GM12878 (cell line): ENCODE results near the gene POLRMT. TPM values are rescaled to one million over a fixed set of nuclear protein-coding genes. Genes with fewer than 3 reads are reported as not detected.

Experiments
- ATAC-seq: fragments of 200-7000 bp; cut with Tn5 transposase; 3 replicates; pipeline ENCODE4 v1.9.1; 2020; ENCODE audit warnings: mild to moderate bottlenecking, moderate library complexity
- BruUV-seq: library from RNA; stranded (reverse); fragments of 400-500 nt; replicated peaks from 2 replicates; lab custom pipeline; 2021; lab: Mats Ljungman, UMichigan
- CTCF ChIA-PET: fragments of 300-600 bp; sonication (Branson Sonifier 250); formaldehyde crosslinking; extraction: SDS; loops from one replicate; lab custom pipeline; 2021; ENCODE audit warnings: inconsistent platforms; lab: Yijun Ruan, JAX
- POLR2A ChIA-PET: fragments of 350-600 bp; formaldehyde crosslinking; extraction: SDS; loops from one replicate; lab custom pipeline; 2021; ENCODE audit warnings: inconsistent platforms; lab: Charles Lee
- RAD21 ChIA-PET: fragments of 300-600 bp; sonication (Branson Sonifier 250); formaldehyde crosslinking; loops from one replicate; lab custom pipeline; 2023; ENCODE audit warnings: antibody characterized with exemption; ENCODE audit not compliant: unreplicated experiment; lab: Charles Lee
- SMC1A ChIA-PET: fragments of 300-600 bp; sonication (Branson Sonifier 250); formaldehyde crosslinking; loops from one replicate; lab custom pipeline; 2023; ENCODE audit not compliant: unreplicated experiment, uncharacterized antibody; lab: Charles Lee
- DNase-seq: peaks from one replicate; pipeline ENCODE4 v3.0.0-alpha.2; 2011; ENCODE audit warnings: low read depth, low spot score
- FAIRE-seq: peaks from 3 replicates; lab custom pipeline; 2011; peaks lifted over from hg19 to GRCh38; lab: Jason Lieb, UNC
- H2AFZ ChIP-seq: 2 replicates; pipeline ENCODE4 v1.6.0; 2011; ENCODE audit warnings: low read depth, low read length, control low read depth; ENCODE audit not compliant: control insufficient read depth
- H3K27ac ChIP-seq: 2 replicates; pipeline ENCODE4 v1.5.1; 2011; ENCODE audit warnings: control low read depth; ENCODE audit not compliant: control insufficient read depth, insufficient read depth
- H3K27me3 ChIP-seq, 2 experiments: replicated peaks in 1 of 2; 2 replicates each; pipeline versions ENCODE4 v1.6.0 to v1.6.1; 2011; ENCODE audit warnings: low read length in 1 of 2; ENCODE audit not compliant: control insufficient read depth in 2 of 2, insufficient read depth in 2 of 2
- H3K36me3 ChIP-seq, 2 experiments: 2 replicates each; pipeline ENCODE4 v1.5.1; 2011; ENCODE audit warnings: low read length in 1 of 2; ENCODE audit not compliant: control insufficient read depth in 2 of 2, insufficient read depth in 2 of 2
- H3K4me1 ChIP-seq: 2 replicates; pipeline ENCODE4 v1.6.1; 2011; ENCODE audit warnings: mild to moderate bottlenecking, low read length, moderate library complexity, mixed read lengths; ENCODE audit not compliant: control insufficient read depth, insufficient read depth
- H3K4me2 ChIP-seq: 2 replicates; pipeline ENCODE4 v1.6.0; 2011; ENCODE audit warnings: control low read depth; ENCODE audit not compliant: control insufficient read depth, insufficient read depth
- H3K4me3 ChIP-seq: fragments of 200-600 bp; sonication (generic); 2 replicates; pipeline ENCODE4 v1.5.1; 2016
- H3K79me2 ChIP-seq: 2 replicates; pipeline ENCODE4 v1.6.0; 2011; ENCODE audit warnings: low read length; ENCODE audit not compliant: control insufficient read depth, insufficient read depth
- H3K9ac ChIP-seq: 2 replicates; pipeline ENCODE4 v1.8.0; 2011; ENCODE audit warnings: low read length, control low read depth, mixed read lengths; ENCODE audit not compliant: control insufficient read depth, insufficient read depth
- H3K9me3 ChIP-seq: replicated peaks from 3 replicates; pipeline ENCODE4 v1.5.1; 2011; ENCODE audit warnings: mild to moderate bottlenecking, low read length; ENCODE audit not compliant: control insufficient read depth, insufficient read depth
- H4K20me1 ChIP-seq: 2 replicates; pipeline ENCODE4 v1.6.0; 2011; ENCODE audit not compliant: control insufficient read depth, insufficient read depth
- BHLHE40 ChIP-seq, 2 experiments: fragments of 450-650 bp in 1 of 2; IDR thresholded peaks; 2 replicates each; pipeline ENCODE4 v1.6.1; 2011 to 2017; ENCODE audit warnings: low read depth in 2 of 2, borderline replicate concordance in 1 of 2, improper control_type of control experiment in 1 of 2, low read length in 1 of 2, mild to moderate bottlenecking in 1 of 2
- EED ChIP-seq: sonication (generic); IDR thresholded peaks from 2 replicates; pipeline ENCODE4 v1.6.1; 2016; ENCODE audit warnings: antibody characterized with exemption, low read depth
- EP300 ChIP-seq, 2 experiments: fragments of 150-350 bp in 1 of 2; IDR thresholded peaks; 2 replicates each; pipeline ENCODE4 v1.6.1; 2011 to 2012; ENCODE audit warnings: low read depth in 2 of 2, low read length in 2 of 2, borderline replicate concordance in 1 of 2, improper control_type of control experiment in 1 of 2, inconsistent platforms in 1 of 2; ENCODE audit not compliant: control insufficient read depth in 1 of 2
- NBN ChIP-seq: fragments of 450-650 bp; IDR thresholded peaks from 2 replicates; pipeline ENCODE4 v1.6.1; 2016
- SIX5 ChIP-seq: IDR thresholded peaks from 2 replicates; pipeline ENCODE4 v1.6.1; 2011; ENCODE audit warnings: mild to moderate bottlenecking, low read depth, low read length, moderate library complexity; ENCODE audit not compliant: severe bottlenecking
- SMARCA5 ChIP-seq: fragments of 450-650 bp; IDR thresholded peaks from 2 replicates; pipeline ENCODE4 v1.6.1; 2017; ENCODE audit warnings: mild to moderate bottlenecking
- WGBS: methylation state at CpG from one replicate; pipeline ENCODE4 v1.1.6; 2016; ENCODE audit warnings: low lambda C conversion rate; ENCODE audit not compliant: insufficient replicate concordance, insufficient coverage; ENCODE audit errors: missing lambda C conversion rate; 5-methylcytosine and 5-hydroxymethylcytosine counted together
- in situ Hi-C: fragments of 300-500 bp; cut with MboI; formaldehyde crosslinking; loops from 9 replicates; pipeline ENCODE4 v1.14.3; 2018; ENCODE audit warnings: mixed read lengths
- intact Hi-C: fragments of 100-400 bp; cut with micrococcal nuclease; formaldehyde crosslinking; loops from one replicate; pipeline ENCODE4 v1.14.2; 2022; ENCODE audit not compliant: unreplicated experiment
- polyA plus RNA-seq, 11 experiments: library from polyadenylated mRNA; depleted of rRNA in 4 of 11; unstranded in 6 of 11; stranded (reverse) in 5 of 11; fragments of >200 nt; fragmentation: Nextera tagmentation in 4 of 11; fragmentation: Illumina TruSeq in 1 of 11; extraction: Ambion mirVana in 4 of 11; extraction: Trizol in 1 of 11; gene quantifications; 1 replicate in 1 of 11; 2 replicates in 10 of 11; pipeline versions ENCODE4 v1.2.1 to v1.2.3, GENCODE V29; 2011 to 2016; ENCODE audit warnings: inconsistent platforms in 2 of 11, missing spikeins in 2 of 11, low read depth in 1 of 11
- total RNA-seq, 4 experiments: library from RNA; depleted of rRNA in 3 of 4; stranded (reverse); fragments of >200 nt in 3 of 4; fragmentation: Illumina TruSeq in 1 of 4; extraction: Trizol in 1 of 4; gene quantifications; 2 replicates each; pipeline versions ENCODE4 v1.2.1 to v1.2.3, GENCODE V29; 2013 to 2021
- TF ChIP-seq, protein P1 (sequence below): fragments of 450-650 bp; formaldehyde crosslinking; IDR thresholded peaks from 2 replicates; pipeline ENCODE4 v1.4.0; 2022; ENCODE audit warnings: mild to moderate bottlenecking, moderate library complexity
- TF ChIP-seq, protein P2 (sequence below): fragments of 450-650 bp; IDR thresholded peaks from 2 replicates; pipeline ENCODE4 v1.6.1; 2016; ENCODE audit warnings: mild to moderate bottlenecking, moderate library complexity, borderline replicate concordance
- TF ChIP-seq, protein P3 (sequence below): fragments of 450-650 bp; conservative IDR thresholded peaks from 2 replicates; pipeline ENCODE4 v1.6.1; 2017; ENCODE audit warnings: mild to moderate bottlenecking, moderate library complexity

The POLRMT gene
- total and polyA plus RNA-seq, 10 of the 15 experiments (the other 5 are each of a cell fraction or from before 2014, with no cell fraction given), result 9.9 to 57.6 (median 34.6) TPM

DNA sequence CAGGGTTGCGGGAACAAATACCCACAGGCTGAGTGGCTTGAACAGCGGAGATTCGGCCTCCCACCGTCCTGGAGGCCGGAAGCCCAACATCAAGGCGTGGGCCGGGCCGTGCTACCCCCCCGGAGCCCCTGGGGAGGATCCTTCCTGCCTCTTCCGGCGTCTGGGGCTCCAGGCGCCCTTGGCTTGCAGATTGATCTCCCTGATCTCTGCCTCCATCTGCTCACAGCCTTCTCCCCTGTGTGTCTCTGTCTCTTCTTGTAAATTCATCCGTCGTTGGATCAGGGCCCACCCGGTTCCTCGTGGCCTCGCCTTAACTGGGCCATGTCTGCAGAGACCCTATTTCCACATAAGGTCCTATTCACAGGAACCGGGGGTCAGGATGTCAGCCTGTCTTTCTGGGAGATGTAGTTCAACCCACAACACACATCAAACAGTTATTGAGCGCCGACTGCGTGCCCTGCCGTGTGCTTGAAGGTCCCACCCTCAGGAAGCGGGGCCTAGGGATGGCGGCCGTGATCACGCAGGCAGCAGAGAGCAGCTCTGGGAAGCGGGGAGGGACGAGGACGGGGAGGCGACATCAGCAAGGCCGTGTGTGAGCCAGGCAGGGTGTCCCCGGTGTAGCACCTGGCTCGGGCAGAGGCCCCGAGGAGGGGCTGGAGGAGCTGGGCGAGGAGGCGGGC is 22.4 kb downstream of the POLRMT start:
- intact Hi-C loops (no loop called here), in situ Hi-C loops (no loop called here)
- peak overlapping the region; percentile 60; the same call in 1 of the 2 replicates for H3K9ac ChIP-seq
- ATAC-seq, result peak; percentile 82
- no peak overlapping the region; the same call in 1 of the 2 replicates for H3K4me3 ChIP-seq
- SMC1A ChIA-PET, result interaction anchor here (1.5 kb wide), 1 partner anchor 79 kb away, joined by 3 read pairs; the partner anchor contains the start of gene CDC34
- H4K20me1 ChIP-seq, result no peaks in the 10 kb centered on the region
- peak overlapping the region; percentile 73 for H3K27ac ChIP-seq
- no peaks in the 10 kb centered on the region for H3K36me3 ChIP-seq
- CTCF ChIA-PET, result interaction anchor here (1.0 kb wide), 1 partner anchor 100 kb away, joined by 3 read pairs; no protein-coding TSS in a partner anchor
- no peaks in the 10 kb centered on the region for H3K27me3 ChIP-seq
- no TSS peak for BruUV-seq
- FAIRE-seq, result peak; percentile 41
- peak overlapping the region; percentile 74 for H3K4me2 ChIP-seq
- no peaks in the 10 kb centered on the region for H3K79me2 ChIP-seq
- WGBS, result 33% methylated on average over 36 of the region's 36 CpGs
- no peaks in the 10 kb centered on the region for H3K9me3 ChIP-seq
- DNase-seq, result no peak
- RAD21 ChIA-PET, result no interaction called here
- peaks cover 8% of the 10 kb centered on the region for H3K4me1 ChIP-seq
- peak overlapping the region; percentile 78 for H2AFZ ChIP-seq
- POLR2A ChIA-PET, result interaction anchor here (0.9 to 1.4 kb wide), 3 partner anchors 15 to 79 kb away, joined by 3 to 7 read pairs (median 3); partner anchors contain the start of genes CDC34 and POLRMT
- TF ChIP-seq NBN (0 out of 2 replicates have a peak, but pooled peaks have one; percentile 39), EP300 (IDR thresholded peaks at IDR 0.05; ENCODE audit: borderline replicate concordance in 1 of 2, control insufficient read depth in 1 of 2, low read depth in 2 of 2, low read length in 2 of 2) (no peak), SIX5 (peak; percentile 32), EED (0 out of 2 replicates have a peak, but pooled peaks have one; percentile 4), SMARCA5 (0 out of 2 replicates have a peak, but pooled peaks have one; percentile 25), BHLHE40 (IDR thresholded peaks at IDR 0.05; ENCODE audit: borderline replicate concordance in 1 of 2, low read depth in 2 of 2, low read length in 1 of 2) (no peak)
- TF ChIP-seq, protein P1, sequence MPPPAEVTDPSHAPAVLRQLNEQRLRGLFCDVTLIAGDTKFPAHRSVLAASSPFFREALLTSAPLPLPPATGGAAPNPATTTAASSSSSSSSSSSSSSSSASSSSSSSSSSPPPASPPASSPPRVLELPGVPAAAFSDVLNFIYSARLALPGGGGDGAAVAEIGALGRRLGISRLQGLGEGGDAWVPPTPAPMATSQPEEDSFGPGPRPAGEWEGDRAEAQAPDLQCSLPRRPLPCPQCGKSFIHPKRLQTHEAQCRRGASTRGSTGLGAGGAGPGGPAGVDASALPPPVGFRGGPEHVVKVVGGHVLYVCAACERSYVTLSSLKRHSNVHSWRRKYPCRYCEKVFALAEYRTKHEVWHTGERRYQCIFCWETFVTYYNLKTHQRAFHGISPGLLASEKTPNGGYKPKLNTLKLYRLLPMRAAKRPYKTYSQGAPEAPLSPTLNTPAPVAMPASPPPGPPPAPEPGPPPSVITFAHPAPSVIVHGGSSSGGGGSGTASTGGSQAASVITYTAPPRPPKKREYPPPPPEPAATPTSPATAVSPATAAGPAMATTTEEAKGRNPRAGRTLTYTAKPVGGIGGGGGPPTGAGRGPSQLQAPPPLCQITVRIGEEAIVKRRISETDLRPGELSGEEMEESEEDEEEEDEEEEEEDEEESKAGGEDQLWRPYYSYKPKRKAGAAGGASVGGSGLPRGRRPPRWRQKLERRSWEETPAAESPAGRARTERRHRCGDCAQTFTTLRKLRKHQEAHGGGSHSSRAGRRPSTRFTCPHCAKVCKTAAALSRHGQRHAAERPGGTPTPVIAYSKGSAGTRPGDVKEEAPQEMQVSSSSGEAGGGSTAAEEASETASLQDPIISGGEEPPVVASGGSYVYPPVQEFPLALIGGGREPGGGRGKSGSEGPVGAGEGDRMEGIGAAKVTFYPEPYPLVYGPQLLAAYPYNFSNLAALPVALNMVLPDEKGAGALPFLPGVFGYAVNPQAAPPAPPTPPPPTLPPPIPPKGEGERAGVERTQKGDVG, result no peak
- TF ChIP-seq, protein P2, sequence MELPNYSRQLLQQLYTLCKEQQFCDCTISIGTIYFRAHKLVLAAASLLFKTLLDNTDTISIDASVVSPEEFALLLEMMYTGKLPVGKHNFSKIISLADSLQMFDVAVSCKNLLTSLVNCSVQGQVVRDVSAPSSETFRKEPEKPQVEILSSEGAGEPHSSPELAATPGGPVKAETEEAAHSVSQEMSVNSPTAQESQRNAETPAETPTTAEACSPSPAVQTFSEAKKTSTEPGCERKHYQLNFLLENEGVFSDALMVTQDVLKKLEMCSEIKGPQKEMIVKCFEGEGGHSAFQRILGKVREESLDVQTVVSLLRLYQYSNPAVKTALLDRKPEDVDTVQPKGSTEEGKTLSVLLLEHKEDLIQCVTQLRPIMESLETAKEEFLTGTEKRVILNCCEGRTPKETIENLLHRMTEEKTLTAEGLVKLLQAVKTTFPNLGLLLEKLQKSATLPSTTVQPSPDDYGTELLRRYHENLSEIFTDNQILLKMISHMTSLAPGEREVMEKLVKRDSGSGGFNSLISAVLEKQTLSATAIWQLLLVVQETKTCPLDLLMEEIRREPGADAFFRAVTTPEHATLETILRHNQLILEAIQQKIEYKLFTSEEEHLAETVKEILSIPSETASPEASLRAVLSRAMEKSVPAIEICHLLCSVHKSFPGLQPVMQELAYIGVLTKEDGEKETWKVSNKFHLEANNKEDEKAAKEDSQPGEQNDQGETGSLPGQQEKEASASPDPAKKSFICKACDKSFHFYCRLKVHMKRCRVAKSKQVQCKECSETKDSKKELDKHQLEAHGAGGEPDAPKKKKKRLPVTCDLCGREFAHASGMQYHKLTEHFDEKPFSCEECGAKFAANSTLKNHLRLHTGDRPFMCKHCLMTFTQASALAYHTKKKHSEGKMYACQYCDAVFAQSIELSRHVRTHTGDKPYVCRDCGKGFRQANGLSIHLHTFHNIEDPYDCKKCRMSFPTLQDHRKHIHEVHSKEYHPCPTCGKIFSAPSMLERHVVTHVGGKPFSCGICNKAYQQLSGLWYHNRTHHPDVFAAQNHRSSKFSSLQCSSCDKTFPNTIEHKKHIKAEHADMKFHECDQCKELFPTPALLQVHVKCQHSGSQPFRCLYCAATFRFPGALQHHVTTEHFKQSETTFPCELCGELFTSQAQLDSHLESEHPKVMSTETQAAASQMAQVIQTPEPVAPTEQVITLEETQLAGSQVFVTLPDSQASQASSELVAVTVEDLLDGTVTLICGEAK, result peak; percentile 78; the same call in 1 of the 2 replicates
- TF ChIP-seq, protein P3, sequence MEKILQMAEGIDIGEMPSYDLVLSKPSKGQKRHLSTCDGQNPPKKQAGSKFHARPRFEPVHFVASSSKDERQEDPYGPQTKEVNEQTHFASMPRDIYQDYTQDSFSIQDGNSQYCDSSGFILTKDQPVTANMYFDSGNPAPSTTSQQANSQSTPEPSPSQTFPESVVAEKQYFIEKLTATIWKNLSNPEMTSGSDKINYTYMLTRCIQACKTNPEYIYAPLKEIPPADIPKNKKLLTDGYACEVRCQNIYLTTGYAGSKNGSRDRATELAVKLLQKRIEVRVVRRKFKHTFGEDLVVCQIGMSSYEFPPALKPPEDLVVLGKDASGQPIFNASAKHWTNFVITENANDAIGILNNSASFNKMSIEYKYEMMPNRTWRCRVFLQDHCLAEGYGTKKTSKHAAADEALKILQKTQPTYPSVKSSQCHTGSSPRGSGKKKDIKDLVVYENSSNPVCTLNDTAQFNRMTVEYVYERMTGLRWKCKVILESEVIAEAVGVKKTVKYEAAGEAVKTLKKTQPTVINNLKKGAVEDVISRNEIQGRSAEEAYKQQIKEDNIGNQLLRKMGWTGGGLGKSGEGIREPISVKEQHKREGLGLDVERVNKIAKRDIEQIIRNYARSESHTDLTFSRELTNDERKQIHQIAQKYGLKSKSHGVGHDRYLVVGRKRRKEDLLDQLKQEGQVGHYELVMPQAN, result no peak
